Loucy (cell line): ENCODE results near the gene NKAIN2.

ENCODE experiments used
- H2AFZ ChIP-seq: fragments of 200-600 bp; sonication (generic); 2 replicates; pipeline ENCODE4 v1.6.0; 2016; ENCODE audit warnings: antibody characterized with exemption, mild to moderate bottlenecking, low read length, moderate library complexity
- H3F3A ChIP-seq: fragments of 200-600 bp; 2 replicates; pipeline ENCODE4 v1.6.0; 2016; ENCODE audit warnings: antibody characterized with exemption, low read depth, mild to moderate bottlenecking
- H3K27me3 ChIP-seq: fragments of 200-600 bp; sonication (generic); 2 replicates; pipeline ENCODE4 v1.6.1; 2014; ENCODE audit warnings: low read length, mild to moderate bottlenecking; ENCODE audit not compliant: insufficient read depth, poor library complexity, severe bottlenecking
- H3K36me3 ChIP-seq: fragments of 200-600 bp; sonication (generic); 2 replicates; pipeline ENCODE4 v1.6.1; 2016; ENCODE audit warnings: low read length; ENCODE audit not compliant: insufficient read depth
- H3K4me1 ChIP-seq: fragments of 200-600 bp; sonication (generic); 2 replicates; pipeline ENCODE4 v1.5.1; 2014; ENCODE audit warnings: low read length, mild to moderate bottlenecking; ENCODE audit not compliant: insufficient read depth, poor library complexity, severe bottlenecking
- H3K4me2 ChIP-seq: fragments of 200-600 bp; sonication (generic); 2 replicates; pipeline ENCODE4 v1.6.0; 2014; ENCODE audit warnings: antibody characterized with exemption, low read length, low read depth, mild to moderate bottlenecking; ENCODE audit not compliant: poor library complexity, severe bottlenecking
- H3K4me3 ChIP-seq: fragments of 200-600 bp; sonication (generic); 2 replicates; pipeline ENCODE4 v1.5.1; 2014; ENCODE audit warnings: low read length, mild to moderate bottlenecking, mixed read lengths; ENCODE audit not compliant: poor library complexity, severe bottlenecking
- H3K79me2 ChIP-seq: fragments of 200-600 bp; sonication (generic); 2 replicates; pipeline ENCODE4 v1.6.1; 2014; ENCODE audit warnings: low read length; ENCODE audit not compliant: insufficient read depth
- H3K9ac ChIP-seq: fragments of 200-600 bp; sonication (generic); 2 replicates; pipeline ENCODE4 v1.6.0; 2014; ENCODE audit warnings: mild to moderate bottlenecking, low read depth, low read length, moderate library complexity; ENCODE audit not compliant: poor library complexity, severe bottlenecking
- H3K9me2 ChIP-seq: fragments of 200-600 bp; sonication (generic); replicated peaks from 2 replicates; pipeline ENCODE4 v1.6.1; 2016; ENCODE audit warnings: low read depth, low read length, mixed read lengths
- H3K9me3 ChIP-seq: fragments of 200-600 bp; sonication (generic); 2 replicates; pipeline ENCODE4 v1.6.1; 2014; ENCODE audit warnings: mild to moderate bottlenecking, antibody characterized with exemption, low read length, low read depth; ENCODE audit not compliant: insufficient read depth
- H4K20me1 ChIP-seq: fragments of 200-600 bp; sonication (generic); 2 replicates; pipeline ENCODE4 v1.6.0; 2014; ENCODE audit warnings: antibody characterized with exemption, low read length, mild to moderate bottlenecking; ENCODE audit not compliant: insufficient read depth, poor library complexity, severe bottlenecking
- EZH2phosphoT487 ChIP-seq: fragments of 200-600 bp; IDR thresholded peaks from 2 replicates; pipeline ENCODE4 v1.6.1; 2018; ENCODE audit warnings: antibody characterized with exemption, mild to moderate bottlenecking, moderate library complexity, borderline replicate concordance
- TF ChIP-seq, protein P1 (sequence below): fragments of 200-600 bp; sonication (generic); conservative IDR thresholded peaks from 2 replicates; pipeline ENCODE4 v1.5.1; 2014; ENCODE audit warnings: mild to moderate bottlenecking, antibody characterized with exemption, low read length

NKAIN2 gene

DNA sequence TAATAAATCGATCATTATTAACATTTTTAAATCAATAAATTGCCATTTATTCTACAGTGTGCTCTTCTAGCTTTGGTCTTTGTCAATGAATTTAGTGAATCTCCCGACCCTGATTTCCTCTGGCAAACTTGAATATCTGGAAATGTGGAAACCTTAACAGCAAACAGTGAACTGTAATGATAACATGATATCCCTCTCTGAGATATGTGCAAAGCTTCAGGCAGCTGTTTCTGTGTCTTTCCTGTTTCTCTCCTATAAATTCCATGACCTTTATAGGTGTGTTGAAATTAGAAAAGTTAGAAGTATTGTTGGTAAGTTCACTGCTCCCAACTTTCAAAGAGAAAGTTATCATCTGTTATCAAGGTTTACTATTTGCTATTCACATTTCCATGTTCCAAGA, 939.8 kb downstream of the NKAIN2 start:
- Histone ChIP-seq H2AFZ (no peak overlapping the region), H3K36me3 (no peaks in the 10 kb centered on the region), H3F3A (no peaks in the 10 kb centered on the region), H3K79me2 (no peaks in the 10 kb centered on the region), H3K4me2 (no peak overlapping the region), H3K9ac (no peak overlapping the region), H3K9me2 (no peaks in the 10 kb centered on the region), H3K4me1 (no peaks in the 10 kb centered on the region), H3K9me3 (no peaks in the 10 kb centered on the region), H3K4me3 (no peak overlapping the region), H4K20me1 (no peaks in the 10 kb centered on the region), H3K27me3 (peaks cover 4% of the 10 kb centered on the region)
- TF ChIP-seq, protein P1, sequence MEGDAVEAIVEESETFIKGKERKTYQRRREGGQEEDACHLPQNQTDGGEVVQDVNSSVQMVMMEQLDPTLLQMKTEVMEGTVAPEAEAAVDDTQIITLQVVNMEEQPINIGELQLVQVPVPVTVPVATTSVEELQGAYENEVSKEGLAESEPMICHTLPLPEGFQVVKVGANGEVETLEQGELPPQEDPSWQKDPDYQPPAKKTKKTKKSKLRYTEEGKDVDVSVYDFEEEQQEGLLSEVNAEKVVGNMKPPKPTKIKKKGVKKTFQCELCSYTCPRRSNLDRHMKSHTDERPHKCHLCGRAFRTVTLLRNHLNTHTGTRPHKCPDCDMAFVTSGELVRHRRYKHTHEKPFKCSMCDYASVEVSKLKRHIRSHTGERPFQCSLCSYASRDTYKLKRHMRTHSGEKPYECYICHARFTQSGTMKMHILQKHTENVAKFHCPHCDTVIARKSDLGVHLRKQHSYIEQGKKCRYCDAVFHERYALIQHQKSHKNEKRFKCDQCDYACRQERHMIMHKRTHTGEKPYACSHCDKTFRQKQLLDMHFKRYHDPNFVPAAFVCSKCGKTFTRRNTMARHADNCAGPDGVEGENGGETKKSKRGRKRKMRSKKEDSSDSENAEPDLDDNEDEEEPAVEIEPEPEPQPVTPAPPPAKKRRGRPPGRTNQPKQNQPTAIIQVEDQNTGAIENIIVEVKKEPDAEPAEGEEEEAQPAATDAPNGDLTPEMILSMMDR: no peak
- TF ChIP-seq EZH2phosphoT487: no peak

DNA sequence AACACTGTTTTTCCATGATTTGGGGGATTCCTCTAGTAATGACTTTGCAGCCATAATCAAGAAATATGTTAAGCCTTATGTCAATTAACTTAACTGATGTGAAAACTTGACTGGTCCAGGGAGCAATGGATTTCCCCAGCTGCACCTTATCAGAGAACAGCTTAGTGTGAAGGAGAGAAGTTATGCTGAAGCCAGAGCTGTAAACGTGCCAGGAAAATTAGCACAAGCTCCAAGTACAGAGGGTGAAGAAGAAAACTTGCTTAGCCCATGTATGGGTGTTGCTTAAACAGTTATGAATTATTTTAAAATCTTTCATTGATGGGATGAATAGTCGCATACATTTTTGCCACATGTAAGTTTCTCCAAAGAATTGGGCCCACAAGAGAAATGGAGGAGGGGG, 943.7 kb downstream of the NKAIN2 start:
- TF ChIP-seq EZH2phosphoT487: no peak
- TF ChIP-seq, protein P1: no peak
- no peaks in the 10 kb centered on the region for H3K79me2 ChIP-seq
- no peaks in the 10 kb centered on the region for H3F3A ChIP-seq
- H4K20me1 ChIP-seq: no peaks in the 10 kb centered on the region
- no peak overlapping the region for H3K9ac ChIP-seq
- no peaks in the 10 kb centered on the region for H3K36me3 ChIP-seq
- no peaks in the 10 kb centered on the region for H3K9me2 ChIP-seq
- no peak overlapping the region for H2AFZ ChIP-seq
- H3K9me3 ChIP-seq: no peaks in the 10 kb centered on the region
- no peaks in the 10 kb centered on the region for H3K4me1 ChIP-seq
- H3K27me3 ChIP-seq: no peaks in the 10 kb centered on the region
- H3K4me2 ChIP-seq: no peak overlapping the region
- H3K4me3 ChIP-seq: no peak overlapping the region

DNA sequence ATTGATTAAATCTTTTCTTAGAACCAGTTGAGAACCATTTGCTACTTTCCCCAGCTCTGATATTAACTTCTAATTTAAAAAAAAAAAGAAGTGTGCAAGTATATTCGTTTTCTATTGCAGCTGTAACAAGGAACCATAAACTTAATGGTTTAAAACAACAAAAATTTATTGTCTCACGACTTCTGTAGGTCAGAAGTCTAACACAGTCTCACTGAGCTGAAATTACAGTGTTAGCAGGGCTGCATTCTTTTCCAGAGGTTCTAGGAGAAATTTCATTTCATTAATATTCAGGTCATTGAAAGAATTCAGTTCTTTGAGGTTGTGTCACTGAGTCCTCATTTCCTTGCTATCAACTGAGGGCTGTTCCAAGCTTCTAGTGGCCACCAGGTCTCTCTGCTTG, 945.1 kb downstream of the NKAIN2 start:
- Histone ChIP-seq H3K4me3 (no peak overlapping the region), H3K79me2 (no peaks in the 10 kb centered on the region), H3K9me3 (no peaks in the 10 kb centered on the region), H3K27me3 (no peaks in the 10 kb centered on the region), H3K9ac (no peak overlapping the region), H3K4me2 (no peak overlapping the region), H3K4me1 (no peaks in the 10 kb centered on the region), H2AFZ (no peak overlapping the region), H3F3A (no peaks in the 10 kb centered on the region), H4K20me1 (no peaks in the 10 kb centered on the region), H3K9me2 (no peaks in the 10 kb centered on the region), H3K36me3 (no peaks in the 10 kb centered on the region)
- TF ChIP-seq, protein P1: no peak
- TF ChIP-seq EZH2phosphoT487: no peak
